Endothelial cell of umbilical vein (primary cell): ENCODE results near the gene HABP4. TPM values are rescaled to one million over a fixed set of nuclear protein-coding genes. Genes with fewer than 3 reads are reported as not detected.

ENCODE experiments used
- BruUV-seq: library from RNA; stranded (reverse); fragments of 400-500 nt; replicated peaks from 2 replicates; lab custom pipeline; 2021; lab: Mats Ljungman, UMichigan
- CTCF ChIA-PET: fragments of 300-600, 350-600 bp; sonication (Branson Sonifier 250); formaldehyde crosslinking; loops from one replicate; lab custom pipeline; 2021; ENCODE audit warnings: antibody characterized with exemption, inconsistent platforms; lab: Charles Lee
- POLR2A ChIA-PET: fragments of 300-600, 350-600 bp; sonication (Branson Sonifier 250); formaldehyde crosslinking; loops from one replicate; lab custom pipeline; 2021; ENCODE audit warnings: antibody characterized with exemption, inconsistent platforms; lab: Charles Lee
- DNase-seq: peaks from one replicate; pipeline ENCODE4 v3.0.0-alpha.2; 2011; ENCODE audit warnings: low read depth, low spot score
- FAIRE-seq: peaks from 2 replicates; lab custom pipeline; 2011; peaks lifted over from hg19 to GRCh38; lab: Jason Lieb, UNC
- H2AFZ ChIP-seq: 2 replicates; pipeline ENCODE4 v1.6.0; 2012; ENCODE audit warnings: low read depth, low read length, control low read depth, inconsistent platforms
- H3K27ac ChIP-seq: 2 replicates; pipeline ENCODE4 v1.5.1; 2011; ENCODE audit warnings: low read depth, mild to moderate bottlenecking, control low read depth, low read length, moderate library complexity; ENCODE audit not compliant: insufficient read depth
- H3K27me3 ChIP-seq, 2 experiments: 2 replicates each; pipeline versions ENCODE4 v1.6.0 to v1.6.1; 2011; ENCODE audit warnings: low read length in 2 of 2, mixed read lengths in 1 of 2; ENCODE audit not compliant: control insufficient read depth in 2 of 2, insufficient read depth in 2 of 2
- H3K36me3 ChIP-seq, 2 experiments: 2 replicates in 1 of 2; 3 replicates in 1 of 2; pipeline ENCODE4 v1.5.1; 2011; ENCODE audit warnings: low read length in 2 of 2, mild to moderate bottlenecking in 1 of 2, moderate library complexity in 1 of 2; ENCODE audit not compliant: control insufficient read depth in 2 of 2, insufficient read depth in 2 of 2; ENCODE audit errors: extremely low read depth in 1 of 2
- H3K4me1 ChIP-seq: 3 replicates; pipeline ENCODE4 v1.5.1; 2011; ENCODE audit warnings: mild to moderate bottlenecking, low read length; ENCODE audit not compliant: control insufficient read depth, insufficient read depth; ENCODE audit errors: extremely low read depth
- H3K4me2 ChIP-seq: 2 replicates; pipeline ENCODE4 v1.6.1; 2011; ENCODE audit warnings: low read length, control low read depth, mixed read lengths; ENCODE audit not compliant: insufficient read depth
- H3K4me3 ChIP-seq, 3 experiments: fragments of 200-600 bp in 1 of 3; sonication (generic), shearing (Covaris generic) in 1 of 3; replicated peaks in 1 of 3; 2 replicates each; pipeline ENCODE4 v1.5.1; 2011 to 2016; ENCODE audit warnings: control low read depth in 3 of 3, low read length in 3 of 3, mild to moderate bottlenecking in 2 of 3, inconsistent platforms in 1 of 3, low read depth in 1 of 3, moderate library complexity in 1 of 3; ENCODE audit not compliant: insufficient read depth in 1 of 3
- H3K79me2 ChIP-seq: 2 replicates; pipeline ENCODE4 v1.6.0; 2012; ENCODE audit warnings: low read length, inconsistent platforms; ENCODE audit not compliant: control insufficient read depth, insufficient read depth
- H3K9ac ChIP-seq: replicated peaks from 2 replicates; pipeline ENCODE3; 2011; ENCODE audit warnings: low read length, control low read depth; ENCODE audit not compliant: insufficient read depth; ENCODE audit errors: extremely low read depth
- H3K9me1 ChIP-seq: replicated peaks from 3 replicates; pipeline ENCODE4 v1.6.0; 2011; ENCODE audit warnings: mild to moderate bottlenecking, low read length; ENCODE audit not compliant: control insufficient read depth, insufficient read depth; ENCODE audit errors: extremely low read depth
- H3K9me3 ChIP-seq: replicated peaks from 2 replicates; pipeline ENCODE4 v1.5.1; 2012; ENCODE audit warnings: low read length, inconsistent platforms; ENCODE audit not compliant: control insufficient read depth, insufficient read depth
- H4K20me1 ChIP-seq: replicated peaks from 2 replicates; pipeline ENCODE3; 2011; ENCODE audit warnings: mild to moderate bottlenecking, low read length; ENCODE audit not compliant: control insufficient read depth, insufficient read depth; ENCODE audit errors: extremely low read depth
- CTCF ChIP-seq, 2 donors: IDR thresholded peaks; 1 replicate in 1 of 2; 2 replicates in 1 of 2; pipeline ENCODE4 v1.5.1; 2011; ENCODE audit warnings: low read length in 2 of 2, mild to moderate bottlenecking in 2 of 2, moderate library complexity in 2 of 2, control low read depth in 1 of 2, inconsistent platforms in 1 of 2, low read depth in 1 of 2; ENCODE audit not compliant: insufficient read depth in 1 of 2; ENCODE audit errors: extremely low read depth in 1 of 2
- EZH2 ChIP-seq: IDR thresholded peaks from 2 replicates; pipeline ENCODE4 v1.6.1; 2012; ENCODE audit warnings: borderline replicate concordance, low read depth, mild to moderate bottlenecking, moderate library complexity, low read length, inconsistent platforms; ENCODE audit not compliant: severe bottlenecking
- FOS ChIP-seq: IDR thresholded peaks from 2 replicates; pipeline ENCODE4 v1.6.1; 2011; ENCODE audit warnings: mild to moderate bottlenecking, low read length, moderate library complexity, borderline replicate concordance; ENCODE audit not compliant: insufficient read depth
- GATA2 ChIP-seq: IDR thresholded peaks from 2 replicates; pipeline ENCODE4 v1.7.0; 2011; ENCODE audit warnings: low read depth, mild to moderate bottlenecking, moderate library complexity, mixed read lengths, low read length; ENCODE audit not compliant: insufficient read length, insufficient read depth
- JUN ChIP-seq: IDR thresholded peaks from 2 replicates; pipeline ENCODE4 v1.6.1; 2011; ENCODE audit warnings: borderline replicate concordance, low read depth; ENCODE audit not compliant: insufficient read length, insufficient read depth
- MAX ChIP-seq: IDR thresholded peaks from 2 replicates; pipeline ENCODE4 v1.6.1; 2011; ENCODE audit not compliant: insufficient read depth, insufficient read length
- MYC ChIP-seq: IDR thresholded peaks from one replicate; pipeline ENCODE4 v1.6.1; 2011; ENCODE audit warnings: mild to moderate bottlenecking, low read depth, low read length
- POLR2A ChIP-seq: IDR thresholded peaks from 2 replicates; pipeline ENCODE4 v1.6.1; 2012; ENCODE audit warnings: low read depth, mild to moderate bottlenecking, control low read depth, low read length
- POLR2AphosphoS5 ChIP-seq: IDR thresholded peaks from 2 replicates; pipeline ENCODE4 v1.6.1; 2012; ENCODE audit warnings: low read depth, mild to moderate bottlenecking, control low read depth, low read length, moderate library complexity; ENCODE audit not compliant: insufficient read depth
- dilution Hi-C: fragments of 300-500 bp; cut with MboI; formaldehyde crosslinking; loops from one replicate; pipeline ENCODE4 v1.15.0; 2019; ENCODE audit warnings: low sequenced_read_pairs; ENCODE audit not compliant: extremely low pct_ligation_motif_present
- intact Hi-C: fragments of 100-400 bp; cut with micrococcal nuclease; formaldehyde crosslinking; loops from one replicate; pipeline ENCODE4 v1.10.0; 2022
- polyA plus RNA-seq, 4 experiments: library from polyadenylated mRNA; depleted of rRNA in 3 of 4; stranded (reverse) in 3 of 4; unstranded in 1 of 4; fragments of >200 nt; gene quantifications; 2 replicates each; pipeline versions ENCODE4 v1.2.1 to v1.2.3, GENCODE V29; 2011 to 2012; ENCODE audit warnings: missing spikeins in 1 of 4
- total RNA-seq: library from RNA; stranded (reverse); gene quantifications from 2 replicates; pipeline ENCODE4 v1.2.3, GENCODE V29; 2021

Gene HABP4
- total and polyA plus RNA-seq, 2 donors (not counting 3 experiments of a cell fraction or from before 2014, with no cell fraction given), result 4.6 to 11.1 TPM

GRCh38 chr9:96482476-96482875 is 32.5 kb downstream of the HABP4 start:
- dilution Hi-C loops (no loop called here), intact Hi-C loops (no loop called here)
- Histone ChIP-seq H3K27me3 (no peaks in the 10 kb centered on the region), H3K9me3 (no peaks in the 10 kb centered on the region), H3K4me3 (no peak overlapping the region), H3K79me2 (no peaks in the 10 kb centered on the region), H2AFZ (no peak overlapping the region), H3K4me1 (no peaks in the 10 kb centered on the region), H3K4me2 (no peak overlapping the region), H3K9me1 (no peaks in the 10 kb centered on the region), H3K27ac (no peak overlapping the region), H4K20me1 (no peaks in the 10 kb centered on the region), H3K9ac (no peak overlapping the region), H3K36me3 (peaks cover 0 to 3% of the 10 kb centered on the region in 2 experiments)
- no peak for TF ChIP-seq FOS
- no peak for TF ChIP-seq GATA2
- TF ChIP-seq JUN, result no peak
- no TSS peak for BruUV-seq
- CTCF ChIA-PET, result no interaction called here
- POLR2A ChIA-PET, result no interaction called here
- FAIRE-seq, result no peak
- no peak for DNase-seq

- BruUV-seq, result no TSS peak
- H3K27ac ChIP-seq, result no peak overlapping the region
- H3K36me3 ChIP-seq, result peaks cover 0 to 3% of the 10 kb centered on the region in 2 experiments
- no peak for DNase-seq
- H4K20me1 ChIP-seq, result no peaks in the 10 kb centered on the region
- ChIA-PET POLR2A (no interaction called here), CTCF (no interaction called here)
- intact Hi-C loops, result no loop called here
- no peak overlapping the region for H3K4me3 ChIP-seq
- no peak overlapping the region for H3K4me2 ChIP-seq
- dilution Hi-C loops, result no loop called here
- H3K27me3 ChIP-seq, result no peaks in the 10 kb centered on the region
- no peak for FAIRE-seq
- H3K9me1 ChIP-seq, result no peaks in the 10 kb centered on the region
- TF ChIP-seq GATA2 (no peak), FOS (no peak), POLR2AphosphoS5 (no peak), EZH2 (no peak), JUN (no peak), MYC (no peak), POLR2A (no peak), MAX (no peak), CTCF (IDR thresholded peaks at IDR 0.05; ENCODE audit: extremely low read depth in 1 of 2, insufficient read depth in 1 of 2, low read depth in 1 of 2, low read length in 2 of 2) (no peak)
- H3K9me3 ChIP-seq, result no peaks in the 10 kb centered on the region
- H2AFZ ChIP-seq, result no peak overlapping the region
- H3K79me2 ChIP-seq, result no peaks in the 10 kb centered on the region
- no peaks in the 10 kb centered on the region for H3K4me1 ChIP-seq
- H3K9ac ChIP-seq, result no peak overlapping the region
These were observed 33.2 kb downstream of the HABP4 start for GRCh38 chr9:96483197-96483596.
